GM19239 (cell line): ENCODE measurements around the gene METTL1.
"Not testable (repeated sequence)": the region's sequence is repeated elsewhere in the genome, so short reads cannot be mapped to it uniquely, and the experiment has no call there.

Experiments used
- DNase-seq: peaks from one replicate; pipeline ENCODE4 v3.0.0; 2011; ENCODE audit warnings: low spot score; ENCODE audit not compliant: insufficient read length
- FAIRE-seq: peaks from 2 replicates; lab custom pipeline; 2011; peaks lifted over from hg19 to GRCh38; lab: Jason Lieb, UNC

The METTL1 gene

DNA sequence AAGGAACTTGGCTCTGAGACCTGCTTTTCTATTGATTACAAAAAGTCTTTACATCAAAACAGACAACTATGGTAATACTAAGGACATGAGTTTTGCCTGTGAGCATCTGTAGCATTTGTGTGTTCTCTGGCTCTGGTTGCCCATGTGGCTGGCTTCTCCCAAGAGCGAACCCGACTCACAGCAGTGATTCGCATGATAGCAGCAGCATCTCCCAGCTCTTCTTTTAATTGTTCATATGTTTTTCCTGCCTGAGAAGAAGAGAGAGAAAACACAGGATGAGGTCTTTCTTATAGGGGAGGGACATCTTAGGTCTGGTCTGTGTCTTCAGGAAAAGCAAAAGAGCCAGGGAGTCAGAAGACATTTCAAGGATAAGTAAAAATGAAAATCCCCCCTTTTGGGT lies 29.1 kb upstream of the METTL1 start:
- FAIRE-seq: no peak
- DNase-seq: no peak

GRCh38 chr12:57797933-57798332 lies 26.0 kb upstream of the METTL1 start:
- FAIRE-seq (no peak), DNase-seq (no peak)

DNA sequence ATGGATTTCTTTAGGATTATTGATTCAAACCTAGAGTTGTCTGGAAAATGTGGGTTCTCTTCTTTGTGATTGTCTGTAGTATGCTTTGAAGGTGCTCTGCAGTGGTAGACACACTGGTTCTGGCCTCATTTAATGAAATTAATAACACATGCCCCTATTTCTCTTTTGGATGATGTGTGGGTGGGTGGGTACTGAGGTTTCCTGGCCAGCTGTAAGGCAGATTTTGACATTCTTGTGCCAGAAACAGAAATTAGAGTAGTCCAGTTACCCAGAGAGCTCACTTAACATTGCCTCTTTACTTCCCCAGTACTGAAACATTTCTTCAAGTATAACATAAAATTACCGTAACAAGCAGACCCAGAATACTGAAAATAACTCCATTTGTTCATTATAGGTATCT lies 25.1 kb upstream of the METTL1 start:
- FAIRE-seq: no peak
- no peak for DNase-seq

DNA sequence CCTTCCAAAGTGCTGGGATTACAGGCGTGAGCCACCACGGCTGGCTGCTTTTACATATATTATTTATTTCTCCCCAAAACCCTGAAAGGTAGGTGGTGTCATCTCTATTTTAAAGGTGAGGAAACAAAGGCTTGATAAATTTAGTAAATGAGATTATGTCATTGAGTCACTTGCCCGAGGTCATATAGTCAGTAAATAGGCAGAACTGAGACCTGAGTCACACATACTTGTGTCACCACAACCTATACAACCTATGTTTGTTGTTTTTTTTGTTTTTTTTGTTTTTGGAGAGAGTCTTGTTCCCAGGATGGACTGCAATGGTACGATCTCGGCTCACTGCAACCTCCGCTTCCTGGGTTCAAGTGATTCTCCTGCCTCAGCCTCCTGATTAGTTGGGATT lies 23.4 kb upstream of the METTL1 start:
- DNase-seq: no peak
- no peak for FAIRE-seq

DNA sequence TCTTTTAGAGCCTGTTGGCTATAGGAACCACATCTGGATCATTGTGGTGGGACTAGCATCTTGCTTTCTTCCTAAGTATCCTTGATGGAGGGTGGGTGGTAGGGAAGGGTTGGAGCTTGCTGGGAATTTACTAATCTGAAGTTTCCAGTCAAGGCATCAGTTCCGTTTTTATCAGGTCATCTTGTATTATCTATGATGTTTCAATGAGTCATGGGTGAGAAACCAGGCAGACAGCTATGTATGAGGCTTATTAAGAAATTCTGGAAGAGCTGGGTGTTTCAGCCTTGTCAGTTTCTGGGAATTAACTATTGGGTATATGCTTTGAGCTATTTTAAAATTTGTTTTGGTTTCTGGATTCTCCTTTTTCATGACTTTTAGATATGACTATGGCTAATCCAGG lies 22.0 kb upstream of the METTL1 start:
- DNase-seq (no peak), FAIRE-seq (no peak)

GRCh38 chr12:57783861-57784260 lies 12.0 kb upstream of the METTL1 start:
- FAIRE-seq (no peak), DNase-seq (no peak)

- FAIRE-seq (no peak), DNase-seq (no peak)
Measured at GRCh38 chr12:57783466-57783801, 11.5 kb upstream of the METTL1 start.

DNA sequence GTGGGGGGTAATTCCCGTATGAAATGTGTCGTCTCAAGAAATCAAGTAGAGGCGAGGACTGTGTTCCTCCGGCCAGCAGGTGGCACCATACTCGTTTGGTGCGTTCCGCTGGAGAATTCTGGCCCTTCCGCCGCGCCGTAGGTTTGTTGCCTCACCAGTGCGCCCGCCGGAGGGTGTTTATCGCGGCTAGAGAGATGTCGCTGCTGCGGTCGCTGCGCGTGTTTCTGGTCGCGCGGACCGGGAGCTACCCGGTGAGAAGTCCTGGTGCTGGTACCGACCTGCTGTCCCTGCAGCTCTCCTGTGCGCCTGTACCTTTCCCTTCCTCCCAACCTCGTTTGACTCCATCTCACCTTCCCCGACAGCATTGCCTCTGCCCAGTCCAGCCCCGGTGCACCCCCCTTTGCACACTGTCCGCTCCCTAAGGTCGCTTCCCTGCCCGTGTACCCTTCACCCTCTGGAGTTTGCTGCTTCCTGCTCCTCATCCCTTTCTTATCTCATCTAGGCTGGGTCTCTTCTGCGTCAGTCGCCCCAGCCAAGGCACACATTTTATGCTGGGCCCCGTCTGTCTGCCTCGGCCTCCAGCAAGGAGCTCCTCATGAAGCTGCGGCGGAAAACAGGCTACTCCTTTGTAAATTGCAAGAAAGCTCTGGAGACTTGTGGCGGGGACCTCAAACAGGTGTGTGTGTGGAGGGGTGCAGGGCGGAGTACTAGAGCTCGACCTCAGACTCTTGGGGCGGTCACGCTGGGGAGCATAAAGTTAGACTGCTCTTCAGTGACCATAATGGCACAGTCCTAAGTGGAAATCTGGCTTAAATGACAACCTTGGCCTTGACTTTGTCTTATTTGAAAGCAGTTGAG lies 10.9 kb upstream of the METTL1 start, which contains the start of gene TSFM:
TSS of gene TSFM (plus strand) at position 180 of the 858 bp plus-strand sequence. CDS start at position 195, 15 bp downstream.
- FAIRE-seq (peak; percentile 91), DNase-seq (peak; percentile 73)

GRCh38 chr12:57782243-57782607 lies 10.3 kb upstream of the METTL1 start:
- FAIRE-seq: no peak
- DNase-seq: no peak

DNA sequence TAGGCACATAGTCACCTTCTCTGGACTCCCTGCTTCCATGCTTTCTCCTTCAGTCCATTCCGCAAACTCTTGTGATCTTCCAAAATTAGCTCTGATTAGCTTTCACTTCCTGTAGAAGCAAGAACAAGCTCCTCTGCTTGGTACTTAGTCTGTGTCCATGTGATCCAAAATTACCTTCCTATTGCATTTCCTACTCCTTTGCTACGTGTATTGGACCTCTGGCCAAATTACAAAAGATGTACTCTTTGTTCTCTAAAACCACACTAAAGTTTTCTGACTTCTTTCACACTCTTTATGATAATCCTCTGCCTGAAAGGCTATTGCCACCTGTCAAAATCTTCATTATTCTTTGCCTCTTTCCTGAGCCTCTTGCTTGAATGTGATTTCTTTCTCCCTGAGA lies 9.9 kb upstream of the METTL1 start:
- no peak for FAIRE-seq
- DNase-seq: no peak

DNA sequence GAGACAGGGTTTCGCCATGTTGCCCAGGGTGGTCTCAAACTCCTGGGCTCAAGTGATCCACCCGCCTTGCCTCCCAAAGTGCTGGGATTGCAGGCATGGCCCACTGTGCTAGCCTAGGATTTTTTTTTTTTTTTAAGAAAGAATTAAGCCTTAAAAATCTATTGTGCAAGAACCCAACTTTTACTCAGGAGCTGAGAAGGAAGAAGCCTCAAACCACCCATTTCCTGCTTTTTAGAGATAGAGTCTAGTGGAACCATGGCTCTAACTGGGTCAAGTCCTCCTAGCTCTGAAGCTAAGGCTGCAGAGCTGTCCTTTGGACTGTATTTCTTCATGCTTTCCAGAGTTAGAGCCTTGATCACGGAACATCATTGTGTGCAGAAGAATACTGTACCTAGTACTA lies 9.3 kb upstream of the METTL1 start:
- FAIRE-seq: no peak
- no peak for DNase-seq

DNA sequence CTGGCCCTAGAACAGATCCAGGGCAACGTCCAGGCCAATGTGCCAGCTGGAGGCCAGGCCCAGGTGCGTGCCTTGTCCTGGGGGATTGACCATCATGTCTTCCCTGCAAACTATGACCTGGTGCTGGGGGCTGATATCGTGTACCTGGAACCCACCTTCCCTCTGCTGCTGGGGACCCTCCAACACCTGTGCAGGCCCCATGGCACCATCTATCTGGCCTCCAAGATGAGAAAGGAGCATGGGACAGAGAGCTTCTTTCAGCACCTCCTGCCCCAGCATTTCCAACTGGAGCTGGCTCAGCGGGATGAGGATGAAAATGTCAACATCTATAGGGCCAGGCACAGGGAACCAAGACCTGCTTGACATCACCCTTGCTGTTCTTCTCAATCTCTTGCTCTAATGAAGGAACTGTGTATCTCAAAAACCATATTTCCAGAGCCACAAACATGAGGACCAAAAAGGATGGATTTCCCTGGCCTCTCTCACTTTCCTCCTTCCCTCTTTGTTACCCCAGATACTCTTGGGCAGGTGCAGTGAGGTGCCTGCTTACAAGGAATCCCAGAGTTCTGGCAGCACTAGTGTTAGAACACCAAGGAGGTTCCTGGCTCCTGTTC lies 8.5 kb upstream of the METTL1 start:
- FAIRE-seq: no peak
- no peak for DNase-seq

DNA sequence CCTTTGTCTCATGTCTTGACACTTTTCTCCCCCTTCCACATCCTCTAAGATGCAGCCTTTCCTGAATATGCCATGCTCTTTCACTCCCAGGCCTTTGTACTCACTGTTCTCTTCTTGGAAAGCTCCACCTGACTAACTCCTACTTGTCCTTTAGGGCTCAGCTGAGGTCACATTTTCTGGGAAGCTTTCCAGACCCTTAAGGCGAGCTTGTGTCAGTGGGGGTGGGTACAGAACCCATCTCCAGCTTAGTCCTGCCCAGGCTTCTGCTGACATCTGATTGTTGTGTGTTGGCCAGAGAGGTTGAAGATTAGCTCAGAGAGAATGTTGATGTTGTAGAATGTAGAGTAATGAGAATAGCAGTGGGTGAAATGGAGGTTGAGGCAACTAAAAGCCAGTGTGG lies 7.8 kb upstream of the METTL1 start:
- FAIRE-seq (no peak), DNase-seq (no peak)

DNA sequence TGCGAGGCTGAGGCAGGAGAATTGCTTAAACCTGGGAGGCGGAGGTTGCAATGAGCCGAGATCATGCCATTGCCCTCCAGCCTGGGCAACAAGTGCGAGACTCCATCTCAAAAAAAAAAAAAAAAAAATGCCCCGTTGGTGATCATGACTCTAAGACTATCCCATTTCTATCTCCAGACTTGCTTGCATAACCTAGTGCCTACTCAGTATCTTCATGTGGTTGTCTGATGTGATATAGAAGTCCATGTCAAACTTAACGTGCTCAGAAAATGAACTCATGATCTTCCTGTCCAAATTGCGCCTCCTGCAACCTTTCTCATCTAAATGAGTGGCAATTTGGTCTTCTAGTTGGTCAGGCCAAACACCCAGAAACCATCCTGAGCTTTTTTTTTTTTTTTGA lies 6.0 kb upstream of the METTL1 start:
- no peak for DNase-seq
- FAIRE-seq: no peak

DNA sequence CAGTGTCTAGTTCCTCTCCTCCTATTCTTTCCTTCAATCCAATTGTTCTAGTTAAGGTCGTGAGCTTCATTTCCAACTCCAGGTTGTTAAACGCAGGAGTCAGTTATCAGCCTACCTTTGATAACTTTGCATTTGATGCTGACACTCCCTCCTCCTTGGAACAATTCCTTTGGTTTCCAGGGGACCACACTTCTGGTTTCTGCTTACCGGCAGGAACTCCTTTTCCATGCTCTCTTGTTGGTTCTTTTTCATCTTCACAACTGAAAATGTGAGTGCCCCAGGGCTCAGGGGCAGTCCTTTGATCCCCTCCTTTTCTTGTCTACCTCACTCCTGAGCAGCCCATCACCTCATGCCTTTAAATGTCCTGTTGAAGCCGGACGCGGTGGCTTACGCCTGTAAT lies 5.5 kb upstream of the METTL1 start:
- DNase-seq: no peak
- FAIRE-seq: no peak

GRCh38 chr12:57776247-57776587 lies 4.3 kb upstream of the METTL1 start:
- FAIRE-seq (no peak), DNase-seq (no peak)

- DNase-seq: no peak
- FAIRE-seq: no peak
Measured at GRCh38 chr12:57775563-57776246, 3.8 kb upstream of the METTL1 start.

- FAIRE-seq: no peak
Measured at GRCh38 chr12:57775044-57775443, 3.1 kb upstream of the METTL1 start.

GRCh38 chr12:57774634-57775033 lies 2.7 kb upstream of the METTL1 start:
- FAIRE-seq, DNase-seq: not testable (repeated sequence)

More at GRCh38 chr12:57775044-57775443, 3.1 kb upstream of the METTL1 start:
- no peak for DNase-seq

GRCh38 chr12:57772429-57773322 lies 771 bp upstream of the METTL1 start, which contains the start of gene EEF1AKMT3:
EEF1AKMT3 (plus strand) TSS chr12:57772614; CDS start chr12:57772725, 111 bp downstream.
- FAIRE-seq (peak; percentile 65), DNase-seq (no peak)
